Mammary microvascular endothelial cell (primary cell): ENCODE data around the gene WDR91. TPM values are rescaled to one million over a fixed set of nuclear protein-coding genes. Genes with fewer than 3 reads are reported as not detected.

Experiments
- total RNA-seq: library from RNA; depleted of rRNA; stranded (reverse); fragments of >200 nt; gene quantifications from 2 replicates; pipeline ENCODE4 v1.2.3, GENCODE V29; 2015

Gene WDR91
- total RNA-seq: 2.3 and 3.1 TPM in 2 replicates

GRCh38 chr7:135211179-135211945 lies at the start of gene WDR91:
WDR91 (minus strand) TSS chr7:135211526; CDS start chr7:135211502, 24 bp downstream.

DNA sequence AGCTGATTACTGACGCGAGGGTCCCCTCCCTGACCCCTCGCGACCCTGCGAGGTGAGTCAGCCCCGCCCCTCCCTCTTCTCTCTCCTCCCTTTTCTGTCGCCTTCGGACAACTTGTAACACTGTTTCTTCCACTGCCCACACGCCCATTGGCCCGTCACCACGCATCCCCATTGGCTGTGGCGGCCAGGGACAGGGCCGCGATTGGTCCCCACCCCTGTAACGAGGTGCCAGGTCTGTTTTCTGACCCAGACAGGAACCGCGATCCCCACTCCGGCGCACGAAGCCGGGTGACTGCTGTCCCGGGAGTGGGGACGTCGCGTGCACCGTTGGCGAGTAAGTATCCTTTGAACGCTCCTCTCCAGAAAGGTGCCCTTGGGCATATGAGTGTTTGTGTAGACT lies 22.2 kb upstream of the WDR91 start, which contains the start of gene STRA8:
TSS of gene STRA8 (plus strand) at position 269 of the 400 bp plus-strand sequence. CDS start 6,687 bp downstream, outside the sequence.

DNA sequence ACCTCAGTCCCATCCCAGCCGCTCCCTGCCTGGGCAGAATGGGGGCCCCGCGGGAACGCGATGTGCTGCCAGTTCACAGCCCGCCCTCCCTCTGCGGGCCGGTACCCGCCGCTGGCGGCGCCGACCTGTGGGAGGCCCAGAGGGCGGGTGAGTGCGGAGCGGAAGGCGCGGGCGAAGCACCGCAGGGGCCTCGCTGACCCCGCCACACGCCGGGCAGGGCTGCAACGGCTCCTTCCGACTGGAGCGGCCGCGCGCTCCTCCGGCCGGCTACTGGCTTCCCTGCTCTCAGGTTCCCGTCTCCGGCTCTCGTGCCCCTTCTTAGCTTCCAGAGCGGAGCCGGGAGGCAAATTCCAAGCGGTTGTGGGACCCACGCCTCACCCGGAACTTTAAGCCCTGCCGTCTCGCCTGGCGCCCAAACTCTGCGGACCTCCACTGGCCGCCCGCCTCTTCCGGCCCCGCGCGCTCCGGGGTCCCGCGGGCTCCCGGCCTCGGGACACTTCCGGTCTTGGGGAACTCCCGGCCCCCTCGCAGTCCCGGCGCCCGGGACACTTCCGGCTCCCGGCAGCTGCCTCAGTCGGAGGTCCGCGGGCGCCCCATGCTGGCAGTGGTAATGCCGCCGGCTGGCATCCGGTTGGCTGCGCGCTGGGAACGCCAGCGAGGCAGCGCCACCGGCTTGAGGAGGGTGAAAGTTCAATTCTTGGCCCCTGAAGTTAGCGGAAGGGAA lies 40.9 kb downstream of the WDR91 start, which contains the start of gene CYREN:
TSS of gene CYREN (minus strand) at position 434 of the 724 bp plus-strand sequence. CDS start 1,785 bp downstream, outside the sequence.

DNA sequence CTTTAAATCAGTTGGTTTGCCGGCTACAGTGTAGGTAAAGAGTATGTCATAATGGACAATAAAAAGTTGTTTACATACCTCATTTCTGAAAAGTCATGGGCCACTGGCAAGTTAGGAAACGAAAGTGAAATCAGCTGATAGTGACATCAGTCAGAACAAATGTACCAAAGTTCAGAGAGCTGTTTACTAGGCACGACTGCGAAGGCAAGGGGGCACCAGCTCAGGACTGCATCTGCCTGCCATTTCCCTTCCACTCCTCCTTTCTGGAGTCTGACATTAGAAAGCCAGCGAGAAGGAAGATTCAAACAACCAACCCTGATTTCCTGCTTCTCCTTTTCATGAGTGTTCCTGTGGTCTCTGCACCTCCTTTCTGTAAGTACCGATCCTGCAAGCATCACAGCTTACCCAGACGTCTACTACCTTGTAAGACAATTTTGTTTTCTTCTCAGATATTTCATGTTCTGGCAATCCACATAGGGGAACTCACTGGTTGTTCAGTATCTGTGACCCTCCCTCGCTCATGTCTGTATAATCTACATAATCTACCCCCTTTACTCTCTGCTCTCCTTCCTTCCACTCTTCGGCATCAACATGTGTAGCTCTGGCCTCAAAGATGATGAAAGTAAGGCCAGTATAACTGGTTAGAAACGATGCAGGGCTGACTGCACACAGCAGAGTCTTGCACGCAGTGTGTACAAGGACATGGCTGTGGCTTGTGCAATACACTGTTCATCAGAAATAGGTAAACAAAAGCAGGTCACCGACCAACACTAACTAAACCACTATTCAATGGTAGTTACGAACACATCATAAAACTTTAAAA lies 63.2 kb downstream of the WDR91 start, which contains the start of gene TMEM140:
TSS of gene TMEM140 (plus strand) at position 174 of the 823 bp plus-strand sequence. CDS start 16,370 bp downstream, outside the sequence.

Other genes with a start within 250 kb of the WDR91 start
- gene AGBL3, start 225.0 kb downstream of the WDR91 start, total RNA-seq: 2.1 and 2.8 TPM in 2 replicates
- gene TMEM140, start 63.5 kb downstream of the WDR91 start, total RNA-seq: 23.1 and 28.3 TPM in 2 replicates
- 12.8 and 20.7 TPM in 2 replicates for gene CYREN, start 40.8 kb downstream of the WDR91 start, total RNA-seq
- not detected in 2 replicates for gene STRA8, start 22.3 kb upstream of the WDR91 start, total RNA-seq